Heart left ventricle (tissue), 13 donors: Measurements from ENCODE around the gene MICALL2.

Source experiments
- POLR2A ChIP-seq, 2 donors: fragments of 450-650 bp; IDR thresholded peaks; one replicate each; pipeline ENCODE4 v1.6.1; 2017; ENCODE audit warnings: antibody characterized with exemption in 2 of 2, mild to moderate bottlenecking in 2 of 2, moderate library complexity in 2 of 2
- TF ChIP-seq, protein P1 (sequence below), 12 donors: fragments of 200-600 bp; sonication (generic) in 4 of 12; IDR thresholded peaks; one replicate each; pipeline versions ENCODE4 v1.5.0 to v1.8.0; 2018 to 2022; ENCODE audit warnings: antibody characterized with exemption in 12 of 12, mild to moderate bottlenecking in 5 of 12
- donor health status: ischemic (EF 13 %, LVEDD 7.1; RV severe dilation, severe dysfunction).
- donor health status: DM: no; HTN: yes; CAD: no.
- donor health status: DM: no; HTN: no; CAD: no.
- donor health status: ischemic (EF 25% LVEDD 6.9; RV normal size, moderate dysfunction).
- donor health status: ischemic (EF 25% LVEDD 5.7; RV mildly dilated, moderate dysfunction).
- donor health status: ischemic (EF 35%, LVEDD 5.7; RV mildly dilated, moderate dysfunction).
- donor health status: nonischemic (EF 11% LVEDD 7.7; RV severe dilation, severe dysfunction).
- donor health status: DM: yes; HTN: yes; CAD: no.
- donor health status: PGD.
- donor health status: ischemic (EF 29% LVEDD 5.4; RV normal size, mild dysfunction).
- donor health status: nonischemic (EF 23%, LVEDD 6.1; RV moderate dilation, normal function).

DNA sequence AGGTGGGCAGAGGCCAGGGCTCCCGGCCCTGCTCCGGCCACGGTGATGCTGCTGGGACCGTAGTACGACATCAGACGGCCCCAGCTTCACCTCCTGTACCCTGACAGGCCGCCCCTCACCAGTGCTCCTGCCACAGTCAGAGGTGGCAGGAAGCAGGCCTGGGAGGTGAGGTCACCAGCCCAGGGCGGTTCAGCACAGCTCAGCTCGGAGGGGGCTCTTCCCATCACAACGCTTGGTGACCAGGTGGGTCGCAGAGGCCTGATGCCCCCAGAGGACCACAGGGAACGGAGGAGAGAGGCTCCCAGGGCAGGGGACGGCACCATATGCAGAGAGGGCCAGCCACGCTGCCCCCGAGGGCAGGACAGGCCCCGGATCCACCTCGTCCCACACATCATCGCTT lies 8.8 kb downstream of the MICALL2 start:
- TF ChIP-seq, protein P1, sequence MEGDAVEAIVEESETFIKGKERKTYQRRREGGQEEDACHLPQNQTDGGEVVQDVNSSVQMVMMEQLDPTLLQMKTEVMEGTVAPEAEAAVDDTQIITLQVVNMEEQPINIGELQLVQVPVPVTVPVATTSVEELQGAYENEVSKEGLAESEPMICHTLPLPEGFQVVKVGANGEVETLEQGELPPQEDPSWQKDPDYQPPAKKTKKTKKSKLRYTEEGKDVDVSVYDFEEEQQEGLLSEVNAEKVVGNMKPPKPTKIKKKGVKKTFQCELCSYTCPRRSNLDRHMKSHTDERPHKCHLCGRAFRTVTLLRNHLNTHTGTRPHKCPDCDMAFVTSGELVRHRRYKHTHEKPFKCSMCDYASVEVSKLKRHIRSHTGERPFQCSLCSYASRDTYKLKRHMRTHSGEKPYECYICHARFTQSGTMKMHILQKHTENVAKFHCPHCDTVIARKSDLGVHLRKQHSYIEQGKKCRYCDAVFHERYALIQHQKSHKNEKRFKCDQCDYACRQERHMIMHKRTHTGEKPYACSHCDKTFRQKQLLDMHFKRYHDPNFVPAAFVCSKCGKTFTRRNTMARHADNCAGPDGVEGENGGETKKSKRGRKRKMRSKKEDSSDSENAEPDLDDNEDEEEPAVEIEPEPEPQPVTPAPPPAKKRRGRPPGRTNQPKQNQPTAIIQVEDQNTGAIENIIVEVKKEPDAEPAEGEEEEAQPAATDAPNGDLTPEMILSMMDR (IDR thresholded peaks at IDR 0.05), result no peak
- TF ChIP-seq POLR2A (IDR thresholded peaks at IDR 0.05), result no peak
